Transverse colon (tissue), 4 donors: Measurements from ENCODE around the gene AOX1. TPM values are rescaled to one million over a fixed set of nuclear protein-coding genes. Genes with fewer than 3 reads are reported as not detected.

ENCODE experiments used
- DNase-seq: peaks from one replicate; pipeline ENCODE4 v3.0.0-alpha.2; 2019
- H3K27ac ChIP-seq, 4 donors: fragments of 200-600 bp; sonication (generic); 2 replicates each; pipeline ENCODE4 v1.5.1; 2016 to 2018; ENCODE audit warnings: inconsistent platforms in 4 of 4
- H3K27me3 ChIP-seq: fragments of 200-600 bp; sonication (generic); 2 replicates; pipeline ENCODE4 v1.5.1; 2017; ENCODE audit warnings: inconsistent platforms
- H3K36me3 ChIP-seq, 4 donors: fragments of 200-600 bp; sonication (generic); 2 replicates each; pipeline ENCODE4 v1.5.1; 2017 to 2019; ENCODE audit warnings: inconsistent platforms in 4 of 4
- H3K4me1 ChIP-seq, 4 donors: fragments of 200-600 bp; sonication (generic); 2 replicates each; pipeline ENCODE4 v1.5.1; 2017 to 2020; ENCODE audit warnings: inconsistent platforms in 4 of 4
- H3K4me3 ChIP-seq, 4 donors: fragments of 200-600 bp; sonication (generic); 1 replicate in 1 of 4; 2 replicates in 3 of 4; pipeline versions ENCODE4 v1.5.1 to v1.6.1; 2017 to 2019; ENCODE audit warnings: inconsistent platforms in 4 of 4
- H3K9me3 ChIP-seq, 2 donors: fragments of 200-600 bp; sonication (generic); 2 replicates each; pipeline ENCODE4 v1.5.1; 2017 to 2019; ENCODE audit warnings: inconsistent platforms in 2 of 2
- EP300 ChIP-seq: sonication (generic); formaldehyde crosslinking; IDR thresholded peaks from one replicate; pipeline ENCODE4 v1.6.1; 2017; ENCODE audit warnings: antibody characterized with exemption, low read depth
- POLR2A ChIP-seq: fragments of 450-650 bp; IDR thresholded peaks from one replicate; pipeline ENCODE4 v1.6.1; 2016; ENCODE audit warnings: antibody characterized with exemption, mild to moderate bottlenecking, moderate library complexity
- POLR2AphosphoS5 ChIP-seq, 3 donors: sonication (generic); formaldehyde crosslinking; IDR thresholded peaks; one replicate each; pipeline ENCODE4 v1.6.1; 2016; ENCODE audit warnings: antibody characterized with exemption in 3 of 3
- WGBS, 2 donors: methylation state at CpG; one replicate each; pipeline ENCODE4 v1.1.5; 2018; ENCODE audit warnings: low coverage in 1 of 2; 5-methylcytosine and 5-hydroxymethylcytosine counted together
- in situ Hi-C, 4 donors: fragments of 200-750 bp; cut with MboI; loops; one replicate each; pipeline versions ENCODE4 v1.15.0 to v1.15.1; 2017; ENCODE audit warnings: low sequenced_read_pairs in 3 of 4, low pct_ligation_motif_present in 1 of 4, low pct_unique_long_range_greater_than_20kb in 1 of 4
- intact Hi-C: fragments of 100-400 bp; cut with DNase I; formaldehyde crosslinking; loops from one replicate; pipeline ENCODE4 v1.15.1; 2023; ENCODE audit warnings: low total_unique reads
- total RNA-seq, 4 donors: library from RNA; depleted of rRNA; stranded (reverse); fragments of >200 nt; gene quantifications; one replicate each; pipeline ENCODE4 v1.1.0, GENCODE V29; 2016
- TF ChIP-seq, protein P1 (sequence below), 5 experiments: fragments of 200-600 bp in 3 of 5; fragments of 450-650 bp in 2 of 5; sonication (generic) in 3 of 5; IDR thresholded peaks; 1 replicate in 2 of 5; 2 replicates in 3 of 5; pipeline ENCODE4 v1.5.1; 2016 to 2017; ENCODE audit warnings: antibody characterized with exemption in 5 of 5, inconsistent platforms in 3 of 5, mild to moderate bottlenecking in 2 of 5, moderate library complexity in 1 of 5

The AOX1 gene
- total RNA-seq, 4 donors from 2014 or later = 12.0 to 28.1 (median 19.0) TPM

DNA sequence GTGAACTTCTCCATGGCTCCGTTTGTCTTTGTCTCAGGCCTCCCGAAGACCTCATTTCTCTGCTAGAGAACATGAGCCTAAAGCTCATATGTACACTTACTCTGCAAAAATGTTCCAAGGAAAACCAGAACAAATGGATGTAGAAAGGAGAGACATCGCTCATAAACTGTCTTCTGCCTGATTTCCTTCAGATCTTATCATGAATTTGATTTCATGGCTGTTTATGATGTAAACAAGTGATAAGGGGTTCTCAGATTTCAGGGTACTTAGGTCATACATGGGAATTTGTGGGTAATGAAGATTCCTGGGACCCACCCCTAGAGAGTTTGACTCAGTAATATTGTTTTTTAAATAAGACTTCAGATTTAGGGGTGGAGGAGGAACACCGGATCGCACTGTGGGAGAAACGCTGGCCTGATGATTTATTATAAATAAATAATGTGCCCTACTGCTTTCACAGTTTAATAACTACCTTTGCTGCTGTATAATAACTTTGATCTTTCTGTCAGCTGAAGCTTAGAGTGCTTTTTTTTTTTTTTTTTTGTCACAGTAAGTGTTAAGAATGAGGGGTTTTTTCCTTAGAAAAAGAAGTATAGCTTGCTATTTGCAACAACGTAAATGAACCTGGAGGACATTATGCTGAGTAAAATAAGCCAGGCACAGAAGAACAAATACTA is 14.9 kb downstream of the AOX1 start:
- TF ChIP-seq POLR2AphosphoS5 (IDR thresholded peaks at IDR 0.05) (no peak), EP300 (no peak), POLR2A (no peak)
- TF ChIP-seq, protein P1, sequence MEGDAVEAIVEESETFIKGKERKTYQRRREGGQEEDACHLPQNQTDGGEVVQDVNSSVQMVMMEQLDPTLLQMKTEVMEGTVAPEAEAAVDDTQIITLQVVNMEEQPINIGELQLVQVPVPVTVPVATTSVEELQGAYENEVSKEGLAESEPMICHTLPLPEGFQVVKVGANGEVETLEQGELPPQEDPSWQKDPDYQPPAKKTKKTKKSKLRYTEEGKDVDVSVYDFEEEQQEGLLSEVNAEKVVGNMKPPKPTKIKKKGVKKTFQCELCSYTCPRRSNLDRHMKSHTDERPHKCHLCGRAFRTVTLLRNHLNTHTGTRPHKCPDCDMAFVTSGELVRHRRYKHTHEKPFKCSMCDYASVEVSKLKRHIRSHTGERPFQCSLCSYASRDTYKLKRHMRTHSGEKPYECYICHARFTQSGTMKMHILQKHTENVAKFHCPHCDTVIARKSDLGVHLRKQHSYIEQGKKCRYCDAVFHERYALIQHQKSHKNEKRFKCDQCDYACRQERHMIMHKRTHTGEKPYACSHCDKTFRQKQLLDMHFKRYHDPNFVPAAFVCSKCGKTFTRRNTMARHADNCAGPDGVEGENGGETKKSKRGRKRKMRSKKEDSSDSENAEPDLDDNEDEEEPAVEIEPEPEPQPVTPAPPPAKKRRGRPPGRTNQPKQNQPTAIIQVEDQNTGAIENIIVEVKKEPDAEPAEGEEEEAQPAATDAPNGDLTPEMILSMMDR (IDR thresholded peaks at IDR 0.05) = no peak
- no peak for DNase-seq
- intact Hi-C loops = no loop called here
- WGBS, 2 donors = 43 to 53% methylated on average over 7 of the region's 7 CpGs
- H3K27me3 ChIP-seq = no peaks in the 10 kb centered on the region
- H3K36me3 ChIP-seq = no peaks in the 10 kb centered on the region
- H3K4me3 ChIP-seq = no peak overlapping the region
- in situ Hi-C loops = no loop called here
- H3K4me1 ChIP-seq = peaks cover 0 to 10% (median 2%) of the 10 kb centered on the region in 4 donors
- H3K27ac ChIP-seq = no peak overlapping the region
- H3K9me3 ChIP-seq = no peaks in the 10 kb centered on the region

GRCh38 chr2:200602584-200602983 is 16.8 kb downstream of the AOX1 start:
- Histone ChIP-seq H3K4me1 (no peaks in the 10 kb centered on the region), H3K9me3 (no peaks in the 10 kb centered on the region), H3K27ac (no peak overlapping the region), H3K36me3 (no peaks in the 10 kb centered on the region), H3K4me3 (no peak overlapping the region), H3K27me3 (no peaks in the 10 kb centered on the region)
- no peak for DNase-seq
- WGBS, 2 donors = 93% methylated on average over 4 of the region's 4 CpGs; no CpG with 5 or more reads in 1 of the 2 donors
- in situ Hi-C loops (no loop called here), intact Hi-C loops (no loop called here)
- TF ChIP-seq POLR2AphosphoS5 (IDR thresholded peaks at IDR 0.05) (no peak), POLR2A (no peak), EP300 (no peak)
- TF ChIP-seq, protein P1 (IDR thresholded peaks at IDR 0.05) = no peak

- H3K36me3 ChIP-seq = no peaks in the 10 kb centered on the region
- in situ Hi-C loops = no loop called here
- no peak overlapping the region for H3K27ac ChIP-seq
- no peaks in the 10 kb centered on the region for H3K27me3 ChIP-seq
- 43 to 73% methylated on average over 1 to 3 of the region's 3 CpGs for WGBS, 2 donors
- H3K4me1 ChIP-seq = no peaks in the 10 kb centered on the region
- H3K9me3 ChIP-seq = no peaks in the 10 kb centered on the region
- DNase-seq = no peak
- no peak overlapping the region for H3K4me3 ChIP-seq
- TF ChIP-seq POLR2AphosphoS5 (IDR thresholded peaks at IDR 0.05) = no peak
- intact Hi-C loops = no loop called here
Observed at GRCh38 chr2:200603972-200604371, 18.2 kb downstream of the AOX1 start.

DNA sequence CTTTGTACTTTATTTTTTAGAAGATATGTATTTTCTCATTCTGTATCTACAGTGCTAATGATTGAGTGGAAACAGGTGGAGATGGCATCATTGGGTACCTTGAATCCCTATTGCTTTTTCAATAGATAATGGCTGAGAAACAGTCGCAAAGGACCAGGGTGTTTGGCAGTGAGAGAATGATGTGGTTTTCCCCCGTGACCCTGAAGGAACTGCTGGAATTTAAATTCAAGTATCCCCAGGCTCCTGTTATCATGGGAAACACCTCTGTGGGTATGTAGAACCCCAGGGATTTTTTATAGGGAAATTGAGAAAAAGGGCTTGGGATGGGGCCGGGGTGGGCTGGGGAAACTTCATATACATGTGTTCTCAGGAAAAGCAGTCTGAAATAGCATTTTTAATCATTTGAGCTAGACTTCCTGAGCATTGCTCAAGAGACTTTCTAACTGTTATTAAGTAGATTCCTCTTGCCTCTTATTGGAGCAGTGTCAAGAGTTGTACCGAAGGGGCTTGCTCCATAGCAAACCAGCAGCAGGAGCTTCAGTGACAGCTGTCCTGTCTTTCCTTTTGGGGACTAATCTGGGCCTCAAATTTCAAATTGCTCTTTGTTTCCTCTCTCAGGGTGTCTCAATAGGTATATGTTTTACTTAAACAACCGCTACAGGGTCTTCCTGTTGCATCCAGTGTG is 18.9 kb downstream of the AOX1 start:
- Histone ChIP-seq H3K27me3 (no peaks in the 10 kb centered on the region), H3K4me3 (no peak overlapping the region), H3K4me1 (no peaks in the 10 kb centered on the region), H3K36me3 (no peaks in the 10 kb centered on the region), H3K9me3 (no peaks in the 10 kb centered on the region), H3K27ac (no peak overlapping the region)
- in situ Hi-C loops = no loop called here
- DNase-seq = no peak
- intact Hi-C loops = no loop called here
- WGBS, 2 donors = 75% methylated on average over 4 to 5 of the region's 5 CpGs
- TF ChIP-seq POLR2AphosphoS5 (IDR thresholded peaks at IDR 0.05) (no peak), POLR2A (no peak), EP300 (no peak)
- TF ChIP-seq, protein P1 (IDR thresholded peaks at IDR 0.05) = no peak
